GM18517 (cell line): Measurements from ENCODE around the gene YWHAQ.
A peak's percentile ranks its signal among the peaks of the same experiment; 100 is the strongest.

Experiments used
- ATAC-seq: cut with Tn5 transposase; IDR thresholded peaks from one replicate; pipeline ENCODE4 v1.9.1; 2021; ENCODE audit warnings: mild to moderate bottlenecking, moderate library complexity; ENCODE audit not compliant: unreplicated experiment

Gene YWHAQ

DNA sequence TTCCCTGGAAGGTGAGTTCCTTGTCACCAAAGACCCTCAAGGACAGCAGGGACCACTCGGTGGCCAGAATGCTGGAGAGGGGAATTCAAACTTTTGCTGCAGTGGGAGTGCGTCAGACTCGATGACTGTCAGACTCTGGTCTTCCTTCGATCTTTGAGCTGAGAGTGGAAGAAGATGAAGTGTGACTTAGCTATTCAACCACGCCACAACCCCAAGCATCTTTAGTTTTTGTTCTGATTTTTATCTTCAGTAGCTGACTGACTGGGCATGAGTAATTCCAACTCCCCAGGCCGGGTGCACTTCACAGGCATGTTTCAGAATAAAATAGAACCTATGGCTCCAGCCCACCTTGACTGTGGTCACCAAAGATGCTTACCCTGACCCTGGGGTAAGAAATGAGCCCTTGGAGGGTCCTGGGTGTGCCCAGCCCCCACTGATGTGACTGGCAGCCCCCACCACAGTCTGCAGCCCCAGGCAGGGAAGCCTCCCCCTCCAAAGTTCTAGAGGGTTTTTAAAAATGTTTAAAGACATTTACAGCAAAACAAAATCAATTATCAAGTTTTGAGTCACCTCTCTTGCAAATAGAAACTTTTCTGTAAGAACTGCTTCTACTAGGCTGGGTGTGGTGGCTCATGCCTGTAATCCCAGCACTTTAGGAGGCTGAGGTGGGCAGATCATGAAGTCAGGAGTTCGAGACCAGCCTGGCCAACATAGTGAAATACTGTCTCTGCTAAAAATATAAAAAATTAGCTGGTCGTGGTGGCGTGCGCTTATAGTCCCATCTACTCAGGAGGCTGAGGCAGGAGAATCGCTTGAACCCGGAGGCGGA lies 24.9 kb upstream of the YWHAQ start:
- peak; percentile 45 for ATAC-seq

- no peak for ATAC-seq
These were observed 23.8 kb upstream of the YWHAQ start for GRCh38 chr2:9654452-9655100.

DNA sequence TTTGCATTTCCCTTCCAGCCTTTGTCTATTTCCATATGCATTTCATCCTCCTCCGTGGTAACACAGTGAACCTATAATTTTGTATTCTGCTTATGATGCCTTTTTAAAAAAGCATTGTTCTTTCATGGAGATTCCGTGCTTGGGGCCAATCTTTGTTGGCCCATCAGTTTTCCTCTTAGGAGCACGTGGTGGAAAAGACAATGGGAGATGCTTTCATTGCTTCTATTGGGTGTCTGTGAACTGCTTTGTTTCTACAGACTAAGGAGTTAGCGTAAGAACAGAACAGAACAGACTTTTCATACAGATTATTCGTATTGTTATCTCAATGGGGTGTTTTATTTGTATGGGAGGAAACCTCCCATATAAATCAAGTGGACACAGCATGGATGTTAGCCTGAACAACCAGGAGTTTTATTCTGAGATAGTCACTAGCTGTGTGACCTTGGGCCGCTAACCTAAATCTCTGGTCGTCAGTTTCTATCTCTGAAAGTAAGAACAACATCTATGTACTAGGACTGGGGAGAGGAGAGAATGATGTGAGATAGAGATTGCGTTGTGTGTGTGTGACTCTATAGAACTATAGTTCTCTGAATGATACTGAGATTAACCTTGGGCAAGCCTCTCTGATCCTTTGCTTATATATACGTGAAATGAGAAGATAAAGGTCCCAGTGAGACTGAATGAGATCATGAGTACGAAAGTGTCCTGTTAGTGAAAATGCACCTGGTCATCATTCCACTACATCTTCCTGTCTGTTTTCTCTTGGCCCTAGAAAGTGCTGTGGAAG lies 22.9 kb upstream of the YWHAQ start:
- ATAC-seq = no peak

- no peak for ATAC-seq
These were observed 22.2 kb upstream of the YWHAQ start for GRCh38 chr2:9652898-9653479.

GRCh38 chr2:9652267-9652666 lies 21.5 kb upstream of the YWHAQ start:
- ATAC-seq = no peak

GRCh38 chr2:9650119-9650821 lies 19.5 kb upstream of the YWHAQ start:
- no peak for ATAC-seq

- no peak for ATAC-seq
These were observed 18.5 kb upstream of the YWHAQ start for GRCh38 chr2:9649261-9649660.

GRCh38 chr2:9648821-9649220 lies 18.0 kb upstream of the YWHAQ start:
- no peak for ATAC-seq

- ATAC-seq = no peak
These were observed 17.1 kb upstream of the YWHAQ start for GRCh38 chr2:9647884-9648283.

GRCh38 chr2:9646196-9647030 lies 15.6 kb upstream of the YWHAQ start:
- no peak for ATAC-seq

DNA sequence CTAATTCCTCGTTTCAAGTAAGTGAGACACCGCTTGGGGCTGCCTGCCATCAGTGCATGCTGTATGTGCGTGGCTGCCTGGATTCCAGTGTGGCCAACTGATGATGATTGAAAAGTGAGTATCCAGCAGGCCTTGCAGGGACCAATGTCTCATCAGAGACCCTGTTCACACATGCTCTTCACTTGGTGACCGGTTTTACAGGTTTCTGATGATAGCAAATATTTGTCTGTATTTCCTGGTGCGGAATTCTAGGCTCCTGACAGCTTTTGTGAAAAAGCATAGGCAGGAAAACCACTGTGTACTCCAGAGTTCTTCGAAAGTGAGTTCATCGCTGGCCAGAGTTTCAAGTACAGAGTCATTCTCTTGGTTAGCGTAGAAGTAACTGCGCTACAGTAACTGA lies 13.8 kb upstream of the YWHAQ start:
- no peak for ATAC-seq

DNA sequence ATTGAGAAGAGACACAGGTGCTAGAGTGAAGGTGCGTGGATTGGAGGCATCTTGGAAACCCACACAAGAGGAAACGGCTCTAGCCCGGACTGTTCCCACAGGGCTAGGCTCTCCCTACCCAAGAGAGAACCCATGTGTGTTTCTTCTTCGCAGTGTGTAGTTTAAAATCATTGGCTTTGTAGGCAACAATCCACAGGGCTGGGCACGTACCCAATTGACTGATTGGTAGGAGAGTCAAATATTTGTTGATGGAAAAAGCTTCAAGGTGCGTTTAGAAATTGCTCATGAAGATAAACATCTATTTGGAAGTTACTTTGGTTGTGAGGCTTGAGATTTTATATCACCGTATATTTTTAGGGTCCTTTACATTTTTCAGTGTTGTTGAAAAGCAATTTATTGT lies 13.2 kb upstream of the YWHAQ start:
- no peak for ATAC-seq

DNA sequence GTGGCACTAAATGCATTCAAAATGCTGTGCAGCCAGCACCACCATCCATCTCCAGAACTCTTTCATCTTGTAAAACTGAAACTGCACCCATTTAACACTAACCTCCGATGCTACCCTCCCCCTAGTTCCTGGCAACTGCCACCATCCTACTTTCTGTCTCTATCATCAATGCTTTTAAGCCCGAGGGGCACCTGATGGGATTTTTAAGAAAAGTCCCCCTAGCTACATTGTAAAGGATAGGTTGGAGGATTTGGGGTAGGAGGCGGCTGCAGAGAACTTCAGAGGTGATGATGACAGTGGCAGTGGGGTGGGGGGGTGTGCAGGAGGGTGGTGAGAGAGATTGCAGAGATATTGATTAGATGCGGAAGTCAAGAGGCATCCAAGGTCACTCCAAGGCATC lies 10.8 kb upstream of the YWHAQ start:
- ATAC-seq = peak; percentile 59

GRCh38 chr2:9640403-9641104 lies 9.8 kb upstream of the YWHAQ start:
- ATAC-seq = no peak

- ATAC-seq = no peak
These were observed 9.0 kb upstream of the YWHAQ start for GRCh38 chr2:9639740-9640343.

- no peak for ATAC-seq
These were observed 8.3 kb upstream of the YWHAQ start for GRCh38 chr2:9639000-9639602.

DNA sequence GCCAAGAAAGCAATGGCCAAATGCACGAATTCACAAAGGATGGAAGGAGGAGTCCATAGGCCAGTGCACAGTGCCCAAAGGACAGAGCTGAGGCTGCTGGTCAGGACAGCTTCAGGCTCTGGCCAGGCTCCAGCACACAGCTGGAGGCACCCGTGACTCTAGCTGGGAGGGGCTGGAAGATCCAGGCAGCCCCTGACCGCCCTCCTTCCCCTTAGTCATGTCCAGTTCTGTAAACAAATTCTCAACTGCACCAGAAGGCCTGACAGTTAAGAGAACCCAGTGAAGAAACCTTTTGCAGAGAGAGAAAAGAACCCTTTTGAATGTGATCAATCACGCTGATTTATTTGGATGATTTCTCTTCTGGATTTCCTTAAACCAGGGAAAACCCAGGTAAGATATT lies 7.7 kb upstream of the YWHAQ start:
- ATAC-seq = no peak

- ATAC-seq = no peak
These were observed 6.5 kb upstream of the YWHAQ start for GRCh38 chr2:9637330-9637729.
